AG09319 (cell line): ENCODE results near the gene HAPLN2.
A peak's percentile ranks its signal among the peaks of the same experiment; 100 is the strongest.
"Not testable (repeated sequence)": the region's sequence is repeated elsewhere in the genome, so short reads cannot be mapped to it uniquely, and the experiment has no call there.

ENCODE experiments used
- DNase-seq: peaks from one replicate; pipeline ENCODE4 v3.0.0-alpha.2; 2010; ENCODE audit warnings: low read depth; ENCODE audit errors: extremely low read depth
- CTCF ChIP-seq: IDR thresholded peaks from 2 replicates; pipeline ENCODE4 v1.5.1; 2011; ENCODE audit warnings: low read depth, mild to moderate bottlenecking, inconsistent platforms, low read length, moderate library complexity

The HAPLN2 gene

GRCh38 chr1:156598731-156599432 is 20.3 kb upstream of the HAPLN2 start:
- DNase-seq = no peak
- TF ChIP-seq CTCF = no peak

- no peak for DNase-seq
- TF ChIP-seq CTCF = no peak
Measured at GRCh38 chr1:156599811-156600210, 19.4 kb upstream of the HAPLN2 start.

GRCh38 chr1:156600733-156601121 is 18.5 kb upstream of the HAPLN2 start:
- TF ChIP-seq CTCF = no peak
- DNase-seq = no peak

GRCh38 chr1:156601122-156601830 is 17.9 kb upstream of the HAPLN2 start, which contains the start of gene GPATCH4:
GPATCH4 (minus strand) TSS chr1:156601479.
- peak; percentile 84 for DNase-seq
- TF ChIP-seq CTCF = no peak

- no peak for TF ChIP-seq CTCF
- no peak for DNase-seq
Measured at GRCh38 chr1:156601892-156602291, 17.3 kb upstream of the HAPLN2 start.

- peak; percentile 30 for TF ChIP-seq CTCF
- no peak for DNase-seq
Measured at GRCh38 chr1:156602557-156602993, 16.6 kb upstream of the HAPLN2 start.

GRCh38 chr1:156607344-156607743 is 11.9 kb upstream of the HAPLN2 start:
- DNase-seq = not testable (repeated sequence)
